NCI-H1417 (cell line): ENCODE data around the gene TGFA.

Experiments used
- DNase-seq, 3 experiments: peaks; one replicate each; lab custom pipeline; 2025; lab: John Stamatoyannopoulos, UW

The TGFA gene

DNA sequence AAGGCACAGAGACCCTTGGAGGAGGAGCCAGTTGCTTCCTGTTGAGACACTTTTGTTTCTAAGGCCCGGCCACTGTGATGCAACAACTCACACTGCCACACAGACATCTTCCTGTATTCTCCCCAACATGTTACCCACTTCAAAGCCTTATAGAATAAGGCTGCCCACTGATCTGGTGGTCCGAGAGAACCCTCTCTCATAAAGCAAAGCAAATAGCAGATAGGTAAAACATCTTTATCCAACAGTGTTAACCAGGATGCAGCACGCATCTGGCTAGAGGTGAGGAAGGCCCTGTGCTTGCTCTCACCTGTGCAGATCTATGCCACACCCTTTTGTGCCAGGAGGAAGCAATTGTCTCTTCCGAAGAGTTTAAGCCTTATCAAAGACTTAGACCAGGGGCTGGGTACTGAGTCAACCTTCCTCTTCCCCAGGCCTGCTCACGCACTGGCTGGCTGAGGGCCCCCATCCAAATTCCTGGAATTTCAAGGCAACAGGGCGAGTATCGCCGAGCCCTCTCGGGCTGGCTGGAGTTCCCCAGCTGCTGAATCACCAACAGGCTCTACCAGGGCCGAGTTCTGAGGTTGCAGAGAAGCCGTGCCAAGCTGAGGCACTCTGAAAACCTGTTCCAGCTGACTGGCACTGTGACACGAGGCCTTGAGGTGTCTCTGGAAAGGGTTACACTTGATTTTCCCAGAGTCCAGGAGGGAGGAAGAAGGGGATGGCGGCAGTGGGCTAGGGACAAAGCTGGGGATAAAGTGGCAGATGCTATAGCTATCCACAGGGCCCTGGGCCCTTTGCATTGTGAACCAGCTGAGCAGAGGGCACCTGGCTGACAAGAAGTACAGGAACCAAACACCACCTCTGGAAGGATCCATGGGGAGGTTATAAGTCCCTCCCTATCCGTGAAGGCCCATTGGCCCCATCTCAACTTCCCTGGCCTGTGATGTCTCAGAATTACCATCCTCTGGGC, 29.3 kb downstream of the TGFA start:
- DNase-seq, result no peak

- no peak for DNase-seq
Measured at GRCh38 chr2:70523672-70523995, 30.0 kb downstream of the TGFA start.

DNA sequence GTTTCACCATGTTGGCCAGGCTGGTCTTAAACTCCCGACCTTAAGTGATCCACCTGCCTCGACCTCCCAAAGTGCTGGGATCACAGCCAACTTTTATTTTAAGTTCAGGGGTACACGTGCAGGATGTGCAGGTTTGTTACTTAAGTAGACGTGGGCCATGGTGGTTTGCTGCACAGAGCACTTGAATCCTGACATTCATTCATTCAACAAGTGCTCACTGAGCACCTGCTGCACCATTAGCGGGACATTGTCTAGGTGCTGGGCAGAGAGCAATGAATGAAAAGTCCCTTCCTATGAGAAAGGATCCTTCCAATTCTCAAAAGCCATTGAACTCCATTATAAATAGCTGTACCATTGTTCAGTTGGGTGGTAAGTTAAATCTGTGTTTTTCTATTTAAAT, 31.0 kb downstream of the TGFA start:
- DNase-seq, result no peak

DNA sequence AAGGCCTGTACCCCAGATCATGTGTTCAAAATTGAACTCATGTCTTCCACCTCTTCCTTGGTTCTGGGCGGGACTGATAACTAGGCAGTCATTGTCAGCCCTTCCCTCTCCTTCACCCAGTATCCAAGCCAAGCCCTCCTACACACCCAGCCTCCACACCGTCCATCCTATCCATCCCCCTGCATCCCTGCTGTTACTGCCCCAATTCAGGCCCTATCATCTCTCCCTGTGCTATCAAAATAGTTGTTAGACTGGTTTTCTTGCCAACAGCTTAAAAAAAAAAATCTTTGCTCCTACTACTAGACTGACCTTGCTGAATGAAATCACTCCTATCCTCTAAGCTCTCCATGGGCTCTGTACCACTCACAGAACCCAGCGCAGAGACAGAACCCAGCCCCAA, 32.8 kb downstream of the TGFA start:
- peak in 1 of 3 experiments; percentile 16 for DNase-seq

GRCh38 chr2:70519453-70519852, 34.2 kb downstream of the TGFA start:
- no peak for DNase-seq

GRCh38 chr2:70518557-70518956, 35.1 kb downstream of the TGFA start:
- DNase-seq, result no peak

DNA sequence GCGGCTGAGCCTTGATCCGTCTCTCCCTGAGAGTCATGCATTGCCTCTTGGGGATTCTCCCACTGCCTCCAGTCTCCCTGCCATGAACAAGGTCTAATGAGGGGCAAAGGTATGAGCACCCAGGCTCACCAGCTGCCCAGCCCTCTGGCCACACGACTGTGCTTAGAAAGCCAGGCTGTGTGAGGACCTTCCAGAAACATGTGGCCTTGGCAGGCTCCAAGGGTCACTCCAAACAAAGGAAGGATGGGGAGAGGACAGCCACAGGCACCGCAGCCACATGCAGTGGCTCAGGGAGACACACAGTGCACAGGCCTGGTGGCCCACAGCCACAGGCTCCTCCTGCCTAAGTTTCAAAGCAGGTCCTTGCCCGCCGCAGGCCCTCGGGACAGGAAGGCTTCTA, 35.8 kb downstream of the TGFA start:
- DNase-seq, result no peak

DNA sequence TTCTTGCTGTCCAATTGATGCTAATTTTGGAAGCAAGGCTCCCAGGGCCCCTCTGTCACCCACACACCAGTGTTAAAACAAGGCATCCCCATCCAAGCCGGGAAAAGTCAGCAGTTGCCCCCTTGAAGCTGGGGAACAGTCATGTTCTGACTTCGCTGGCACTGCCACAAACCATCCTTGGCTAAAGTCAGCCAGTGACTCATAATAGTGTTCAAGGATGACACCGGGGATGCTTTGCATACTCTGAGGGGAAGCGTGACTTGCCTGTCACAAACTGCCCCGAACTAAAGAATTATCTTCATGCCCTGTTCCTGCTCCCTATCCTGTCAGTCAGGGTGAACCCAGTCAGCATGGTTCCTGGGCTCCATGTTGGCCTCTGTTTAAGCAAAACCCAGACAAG, 37.0 kb downstream of the TGFA start:
- no peak for DNase-seq

DNA sequence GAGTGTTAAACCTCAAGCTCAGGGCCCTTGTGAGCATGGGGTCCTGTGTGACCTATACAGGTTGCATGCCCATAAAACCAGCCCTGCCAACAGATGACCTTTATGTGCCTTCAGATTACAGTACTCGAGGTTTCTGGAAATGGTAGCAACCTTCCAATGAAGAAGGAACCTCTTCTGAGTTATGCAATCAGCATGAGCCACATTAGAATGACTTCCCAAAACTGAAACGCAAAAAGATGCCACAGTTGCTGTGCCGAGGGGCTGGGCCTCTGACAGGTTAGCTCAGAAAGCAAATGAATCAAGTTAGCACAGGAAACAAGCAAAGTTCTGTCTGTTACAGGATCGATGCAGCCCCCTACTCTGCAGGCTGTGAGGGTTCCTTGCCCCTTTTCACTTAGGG, 37.7 kb downstream of the TGFA start:
- no peak for DNase-seq

DNA sequence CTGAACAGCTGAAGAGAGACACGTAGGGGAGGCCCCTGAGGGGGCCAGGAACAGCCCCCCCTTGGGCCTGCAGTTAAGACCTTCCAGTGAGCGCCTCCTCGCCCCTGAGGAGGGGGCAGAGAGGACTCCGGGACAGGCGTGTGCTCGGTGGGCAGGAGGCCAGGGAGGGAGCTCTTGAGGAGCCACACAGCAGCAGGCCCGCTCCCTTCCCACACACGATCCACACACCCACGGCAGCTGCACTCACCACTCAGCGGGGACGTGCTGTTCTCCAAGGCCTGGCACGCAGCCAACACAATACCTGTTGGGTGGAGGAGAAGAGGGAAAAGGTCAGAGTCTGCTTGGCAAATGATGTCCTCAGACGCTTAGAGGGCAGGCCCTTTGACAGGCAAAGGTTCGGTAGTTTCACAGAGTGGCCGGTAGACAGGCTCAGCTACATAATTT, 39.0 kb downstream of the TGFA start:
- DNase-seq, result peak; percentile 89 to 96 (median 92)

DNA sequence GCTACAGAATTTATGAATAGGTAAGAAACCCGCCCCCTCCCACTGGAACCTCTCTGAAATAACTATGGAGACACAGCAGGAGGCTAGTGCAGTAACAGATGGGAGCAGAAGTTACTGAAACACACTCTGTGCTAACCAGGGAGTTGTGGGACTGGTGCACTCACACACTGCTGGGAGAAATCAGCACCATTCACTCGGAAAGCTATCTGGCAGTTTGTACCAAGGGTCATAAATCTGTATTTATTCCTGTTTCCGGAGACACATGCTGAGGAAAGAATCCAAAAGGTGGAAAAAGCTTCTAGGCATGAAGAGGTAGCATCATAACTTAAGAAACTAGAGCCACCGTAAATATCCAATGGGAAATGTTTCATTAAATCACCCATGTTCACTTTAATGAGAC, 39.9 kb downstream of the TGFA start:
- DNase-seq, result peak; percentile 16 to 57 (median 35)

DNA sequence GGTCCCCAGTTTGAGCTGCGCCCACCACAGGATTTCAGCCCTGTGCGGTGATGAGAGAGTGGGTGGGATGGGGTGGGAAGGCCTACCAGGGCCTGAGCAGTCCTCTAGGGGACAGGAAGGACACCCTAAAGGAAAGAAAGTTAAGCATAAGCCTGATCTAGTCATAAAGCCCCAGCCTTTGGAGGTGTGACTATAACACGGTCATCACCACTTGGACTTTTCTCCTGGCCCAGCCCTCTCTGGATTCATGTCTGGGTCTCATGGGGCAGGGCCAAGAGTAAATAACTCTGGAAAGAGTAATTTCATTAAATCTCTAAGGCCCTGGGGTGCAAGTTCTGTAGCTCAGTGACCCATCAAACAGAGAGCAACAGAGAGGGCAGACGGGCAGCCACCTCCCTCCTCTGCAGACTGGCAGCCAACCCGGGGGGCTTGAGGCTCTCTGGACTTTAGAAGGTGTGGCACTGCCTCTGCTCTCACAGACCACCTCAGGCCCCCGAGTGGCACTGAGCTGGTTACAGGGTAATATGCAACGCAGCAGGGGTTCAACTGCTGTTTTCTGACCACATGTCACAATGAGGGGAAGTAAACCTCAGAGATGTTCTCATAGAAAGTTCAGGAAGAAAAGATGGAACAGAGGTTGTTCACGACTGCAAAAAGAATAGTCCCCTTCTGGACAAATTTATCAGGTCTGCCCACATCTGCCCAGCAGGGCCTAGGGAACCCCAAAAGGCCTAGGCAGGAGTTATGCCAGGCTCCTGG, 41.5 kb downstream of the TGFA start:
- DNase-seq, result no peak

DNA sequence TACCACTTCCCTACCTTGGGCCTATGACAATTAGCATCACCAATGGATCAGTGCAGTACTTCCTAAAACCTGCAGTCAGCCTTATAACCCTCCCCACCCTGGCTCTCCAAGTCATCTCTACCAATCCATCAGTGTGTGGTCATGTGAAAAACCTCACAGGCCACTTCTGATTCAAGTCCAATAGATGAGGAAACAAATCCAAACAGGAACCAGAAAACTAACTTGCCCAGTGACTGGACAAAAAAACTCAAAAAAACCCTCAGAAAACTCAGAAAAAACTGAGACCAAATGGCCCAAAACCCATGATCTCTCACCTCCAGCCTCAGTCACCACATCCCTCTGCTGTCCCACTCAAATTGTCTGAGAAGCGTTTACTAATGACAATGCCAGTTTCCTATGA, 43.3 kb downstream of the TGFA start:
- no peak for DNase-seq

GRCh38 chr2:70509565-70509964, 44.1 kb downstream of the TGFA start:
- peak in 2 of 3 experiments; percentile 30 to 46 for DNase-seq

GRCh38 chr2:70508711-70509462, 44.7 kb downstream of the TGFA start:
- peak; percentile 13 to 24 (median 23) for DNase-seq

- DNase-seq, result no peak
Measured at GRCh38 chr2:70505613-70506391, 47.8 kb downstream of the TGFA start.

DNA sequence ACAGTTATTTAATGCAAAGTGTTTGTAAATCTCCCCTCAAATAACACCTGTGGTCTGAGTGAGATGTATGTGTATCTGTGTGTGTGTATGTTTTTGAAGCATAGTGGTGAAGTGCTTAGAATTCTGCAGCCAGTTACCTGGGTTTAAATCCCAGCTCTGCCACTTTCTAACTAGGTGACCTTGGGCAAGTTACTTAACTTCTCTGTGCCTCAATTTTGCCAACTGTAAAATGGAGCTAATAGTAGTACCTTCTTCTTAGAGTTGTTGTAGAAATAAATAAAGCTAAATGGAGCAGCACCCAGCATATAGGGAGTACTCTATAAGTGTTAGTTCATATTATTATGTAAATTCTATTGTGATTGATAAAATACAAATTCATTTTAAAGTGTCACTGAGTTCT, 48.9 kb downstream of the TGFA start:
- DNase-seq, result no peak

GRCh38 chr2:70503896-70504295, 49.7 kb downstream of the TGFA start:
- DNase-seq, result no peak

DNA sequence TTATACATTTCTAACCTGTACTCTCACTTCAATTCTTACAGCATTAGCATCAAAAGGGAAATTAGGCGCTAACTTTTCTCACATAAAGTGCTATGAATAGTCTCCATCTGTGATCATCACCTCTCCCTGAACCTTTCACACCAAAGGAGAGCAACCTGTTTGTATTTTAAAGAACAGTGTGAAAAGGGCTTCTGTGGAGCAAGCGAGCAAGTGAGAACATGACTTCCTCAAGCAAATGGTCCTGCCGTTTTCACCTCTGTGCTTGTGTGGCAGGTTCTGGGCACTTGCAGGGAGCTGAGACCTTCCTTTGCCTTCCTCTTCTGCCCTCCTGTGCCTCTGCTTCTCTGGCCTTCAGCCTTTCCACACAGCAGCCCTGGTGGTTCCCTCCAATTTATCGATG, 51.9 kb downstream of the TGFA start:
- no peak for DNase-seq

- no peak for DNase-seq
Measured at GRCh38 chr2:70501215-70501614, 52.4 kb downstream of the TGFA start.

DNA sequence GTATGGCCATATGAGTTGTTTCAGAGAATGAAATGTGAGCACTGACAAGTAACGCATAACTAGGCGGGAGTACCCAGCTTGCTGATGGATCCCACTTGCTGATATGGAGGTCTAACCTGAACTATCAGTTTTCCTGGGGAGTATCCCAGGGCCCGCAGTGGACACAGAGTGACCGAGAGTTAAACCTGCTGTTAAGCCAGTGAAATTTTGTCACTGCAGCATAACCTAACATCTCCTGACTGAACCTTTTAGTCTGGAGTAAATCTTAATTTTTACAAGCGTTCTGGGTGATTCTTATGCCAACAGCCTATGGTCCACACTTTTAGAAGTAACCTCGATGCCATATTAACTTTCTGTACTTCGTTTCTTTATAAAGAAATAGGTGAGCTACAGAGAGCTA, 54.4 kb downstream of the TGFA start:
- DNase-seq, result no peak

- DNase-seq, result peak in 2 of 3 experiments; percentile 18 to 51
Measured at GRCh38 chr2:70498528-70498927, 55.1 kb downstream of the TGFA start.
